GM12892 (cell line): Measurements from ENCODE around the gene MEI4.
"Not testable (repeated sequence)": the region's sequence is repeated elsewhere in the genome, so short reads cannot be mapped to it uniquely, and the experiment has no call there.

ENCODE experiments used
- DNase-seq: peaks from one replicate; pipeline ENCODE4 v3.0.0; 2011; ENCODE audit not compliant: insufficient read length
- FAIRE-seq: peaks from 2 replicates; lab custom pipeline; 2011; peaks lifted over from hg19 to GRCh38; lab: Jason Lieb, UNC
- POLR2A ChIP-seq: IDR thresholded peaks from 2 replicates; pipeline ENCODE4 v1.6.1; 2011; ENCODE audit warnings: low read depth, low read length, control low read depth
- POLR2AphosphoS5 ChIP-seq: IDR thresholded peaks from 2 replicates; pipeline ENCODE4 v1.6.1; 2011; ENCODE audit warnings: low read depth, low read length, control low read depth
- TAF1 ChIP-seq: IDR thresholded peaks from 2 replicates; pipeline ENCODE4 v1.6.1; 2011; ENCODE audit warnings: low read depth, mild to moderate bottlenecking, control low read depth, low read length, borderline replicate concordance

MEI4 gene

GRCh38 chr6:77650098-77650663 lies 2.7 kb upstream of the MEI4 start:
- no peak for DNase-seq
- no peak for TF ChIP-seq TAF1
- no peak for FAIRE-seq

- DNase-seq (no peak), FAIRE-seq (no peak)
- no peak for TF ChIP-seq POLR2A
- TF ChIP-seq TAF1: no peak
- TF ChIP-seq POLR2AphosphoS5: no peak
Observed at GRCh38 chr6:77653816-77654215, 977 bp downstream of the MEI4 start.

- not testable (repeated sequence) for DNase-seq, FAIRE-seq
Observed at GRCh38 chr6:77655035-77655434, 2.2 kb downstream of the MEI4 start.

GRCh38 chr6:77656999-77657764 lies 4.3 kb downstream of the MEI4 start:
- DNase-seq: no peak
- no peak for FAIRE-seq

GRCh38 chr6:77666340-77666739 lies 13.5 kb downstream of the MEI4 start:
- TF ChIP-seq POLR2AphosphoS5 (no peak), TAF1 (no peak), POLR2A (no peak)
- DNase-seq: no peak
- no peak for FAIRE-seq

More at GRCh38 chr6:77656999-77657764, 4.3 kb downstream of the MEI4 start:
- TF ChIP-seq POLR2A (no peak), POLR2AphosphoS5 (no peak), TAF1 (no peak)

- FAIRE-seq: no peak
- no peak for TF ChIP-seq TAF1
- TF ChIP-seq POLR2A: no peak
- no peak for TF ChIP-seq POLR2AphosphoS5
Observed at GRCh38 chr6:77666846-77667245, 14.0 kb downstream of the MEI4 start.

GRCh38 chr6:77669913-77670312 lies 17.1 kb downstream of the MEI4 start:
- FAIRE-seq (no peak), DNase-seq (no peak)
- no peak for TF ChIP-seq POLR2AphosphoS5
- no peak for TF ChIP-seq TAF1
- TF ChIP-seq POLR2A: no peak

More at GRCh38 chr6:77666846-77667245, 14.0 kb downstream of the MEI4 start:
- no peak for DNase-seq

GRCh38 chr6:77674211-77674610 lies 21.4 kb downstream of the MEI4 start:
- no peak for DNase-seq
- TF ChIP-seq TAF1 (no peak), POLR2A (no peak), POLR2AphosphoS5 (no peak)
- no peak for FAIRE-seq

GRCh38 chr6:77678048-77678447 lies 25.2 kb downstream of the MEI4 start:
- DNase-seq: no peak
- TF ChIP-seq POLR2AphosphoS5: no peak
- no peak for FAIRE-seq

GRCh38 chr6:77683515-77683914 lies 30.7 kb downstream of the MEI4 start:
- no peak for DNase-seq
- no peak for FAIRE-seq
- no peak for TF ChIP-seq POLR2AphosphoS5

- TF ChIP-seq TAF1 (no peak), POLR2A (no peak), POLR2AphosphoS5 (no peak)
- DNase-seq (no peak), FAIRE-seq (no peak)
Observed at GRCh38 chr6:77686931-77687330, 34.1 kb downstream of the MEI4 start.

GRCh38 chr6:77688649-77689048 lies 35.8 kb downstream of the MEI4 start:
- no peak for DNase-seq
- FAIRE-seq: no peak
- TF ChIP-seq POLR2AphosphoS5: no peak
- no peak for TF ChIP-seq POLR2A
- TF ChIP-seq TAF1: no peak

GRCh38 chr6:77700095-77700494 lies 47.3 kb downstream of the MEI4 start:
- FAIRE-seq, DNase-seq: not testable (repeated sequence)
